Camera-type eye (tissue), 1 donor: ENCODE results near the gene UPF1. TPM values are rescaled to one million over a fixed set of nuclear protein-coding genes. Genes with fewer than 3 reads are reported as not detected.

Experiments used
- total RNA-seq: library from RNA; depleted of rRNA; stranded (reverse); fragments of >200 nt; gene quantifications from one replicate; pipeline ENCODE4 v1.2.3, GENCODE V29; 2014

UPF1 gene
- 119 TPM for total RNA-seq

DNA sequence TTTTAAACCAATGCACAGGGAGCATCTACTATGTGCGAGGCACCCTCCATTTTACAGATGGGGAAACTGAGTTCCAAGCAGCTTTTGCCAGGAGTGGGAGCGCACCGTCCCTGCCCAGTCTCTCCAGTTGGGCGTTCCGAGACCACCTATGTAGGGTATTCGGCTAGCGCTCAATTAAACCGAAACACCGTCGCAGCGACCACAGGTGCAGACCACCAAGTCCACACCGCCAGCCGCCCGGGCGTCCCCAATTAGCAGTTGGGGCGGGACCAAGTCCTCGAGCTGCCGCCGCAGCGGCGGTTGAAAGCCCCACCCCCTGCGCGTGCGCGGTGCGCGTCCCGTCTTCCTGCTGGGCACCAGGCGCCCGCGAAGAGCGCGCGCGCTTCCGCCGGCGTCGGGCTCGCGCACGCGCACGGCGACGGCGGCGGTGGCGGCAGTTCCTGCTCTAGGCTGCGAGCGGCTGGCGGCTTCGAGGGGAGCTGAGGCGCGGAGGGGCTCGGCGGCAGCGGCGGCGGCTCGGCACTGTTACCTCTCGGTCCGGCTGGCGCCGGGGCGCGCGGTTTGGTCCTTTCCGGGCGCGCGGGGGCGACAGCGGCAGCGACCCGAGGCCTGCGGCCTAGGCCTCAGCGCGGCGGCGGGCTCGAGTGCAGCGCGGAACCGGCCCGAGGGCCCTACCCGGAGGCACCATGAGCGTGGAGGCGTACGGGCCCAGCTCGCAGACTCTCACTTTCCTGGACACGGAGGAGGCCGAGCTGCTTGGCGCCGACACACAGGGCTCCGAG lies at the start of gene UPF1:
TSS of gene UPF1 (plus strand) at position 436 of the 782 bp plus-strand sequence. CDS start at position 687, 251 bp downstream.

DNA sequence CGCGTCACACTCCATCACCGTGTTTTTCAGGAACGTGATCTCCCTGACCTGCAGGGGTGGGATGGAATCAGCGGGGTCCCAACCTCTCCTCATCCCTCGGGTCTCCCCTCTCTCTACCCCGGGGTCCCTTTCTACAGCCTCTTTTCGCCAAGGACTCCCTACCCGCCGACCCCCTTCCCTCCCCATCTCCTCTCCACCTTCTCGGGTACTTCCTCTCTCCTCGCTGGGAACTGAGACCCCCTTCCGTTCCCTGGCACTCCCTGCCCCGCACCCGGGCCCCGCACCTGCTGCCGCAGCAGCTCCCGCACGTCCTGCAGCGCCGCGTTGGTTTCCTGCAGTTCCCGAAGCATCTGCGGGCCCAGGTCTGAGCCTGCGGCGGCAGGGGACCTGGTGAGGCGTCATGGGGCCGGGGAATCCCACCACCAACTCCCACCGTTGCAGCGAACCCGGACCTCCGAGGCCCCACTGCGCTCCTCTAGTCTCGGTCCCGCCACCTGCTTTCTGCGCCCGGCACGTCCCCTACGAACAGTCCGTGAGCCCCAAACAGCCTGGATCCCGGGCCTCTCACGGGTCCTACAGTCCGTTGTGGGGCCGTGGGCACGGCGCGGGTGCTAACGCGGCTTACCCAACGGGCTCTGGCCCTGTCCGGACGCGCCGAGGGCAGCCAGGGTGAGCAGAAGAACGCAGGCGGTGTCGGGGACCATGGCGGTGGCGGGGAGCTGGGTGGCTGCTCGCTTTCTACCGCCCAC lies 41.0 kb upstream of the UPF1 start, which contains the start of gene COMP:
TSS of gene COMP (minus strand) at position 740 of the 749 bp plus-strand sequence. CDS start at position 704, 36 bp downstream.

DNA sequence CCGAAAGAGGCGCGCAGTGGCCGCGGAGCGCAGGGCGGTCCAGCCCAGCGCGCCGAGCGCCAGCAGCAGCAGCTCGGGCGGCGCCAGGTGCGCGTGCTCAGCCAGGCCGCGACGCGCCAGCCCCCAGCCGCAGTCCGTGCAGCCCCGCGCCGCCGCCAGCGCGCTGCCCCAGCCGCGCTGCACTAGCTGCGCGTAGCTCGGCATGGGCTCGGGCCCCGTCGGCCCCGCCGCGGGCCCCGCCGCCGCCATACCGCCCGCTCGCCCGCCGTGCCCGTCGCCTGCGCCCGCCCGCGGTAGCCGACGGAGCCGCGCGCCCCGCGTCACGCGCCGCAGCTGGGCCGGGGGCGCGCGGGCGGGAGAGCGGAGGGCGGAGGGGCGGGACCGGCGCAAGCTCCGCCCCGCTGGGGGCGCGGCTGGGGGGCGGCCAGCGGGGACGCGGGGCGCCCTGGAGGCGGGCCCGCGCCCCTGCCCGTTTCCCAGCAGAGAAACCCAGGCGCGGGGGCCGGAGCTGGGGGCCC lies 64.1 kb downstream of the UPF1 start, which contains the start of gene CERS1:
TSS of gene CERS1 (minus strand) at position 335 of the 518 bp plus-strand sequence. CDS start at position 249, 86 bp downstream.

Other genes with a start within 250 kb of the UPF1 start
- 46.2 TPM for gene REX1BD, start 243.2 kb upstream of the UPF1 start, total RNA-seq
- gene CRLF1, start 225.2 kb upstream of the UPF1 start, total RNA-seq, result 13.3 TPM
- 22.3 TPM for gene TMEM59L, start 219.1 kb upstream of the UPF1 start, total RNA-seq
- 18.0 TPM for gene KLHL26, start 194.9 kb upstream of the UPF1 start, total RNA-seq
- 13.9 TPM for gene CRTC1, start 148.3 kb upstream of the UPF1 start, total RNA-seq
- 0.60 TPM for gene COMP, start 40.7 kb upstream of the UPF1 start, total RNA-seq
- gene CERS1, start 64.2 kb downstream of the UPF1 start, total RNA-seq, result 8.6 TPM
- gene COPE, start 87.4 kb downstream of the UPF1 start, total RNA-seq, result 103 TPM
- 55.8 TPM for gene DDX49, start 87.8 kb downstream of the UPF1 start, total RNA-seq
- 27.1 TPM for gene HOMER3, start 109.3 kb downstream of the UPF1 start, total RNA-seq
- gene SUGP2, start 201.6 kb downstream of the UPF1 start, total RNA-seq, result 106 TPM
- gene ARMC6, start 201.6 kb downstream of the UPF1 start, total RNA-seq, result 30.1 TPM
- gene SLC25A42, start 232.0 kb downstream of the UPF1 start, total RNA-seq, result 15.8 TPM